Gastroesophageal sphincter (tissue), 4 donors: ENCODE measurements around the gene RRP9. TPM values are rescaled to one million over a fixed set of nuclear protein-coding genes. Genes with fewer than 3 reads are reported as not detected.

Experiments used
- ATAC-seq: fragments of 150-250 bp; one replicate; pipeline ENCODE4 v1.9.1; 2016; ENCODE audit warnings: mild to moderate bottlenecking, moderate library complexity
- H3K27ac ChIP-seq, 4 donors: fragments of 200-600 bp; sonication (generic) in 3 of 4; 1 replicate in 3 of 4; 2 replicates in 1 of 4; pipeline ENCODE4 v1.5.1; 2016 to 2019
- H3K27me3 ChIP-seq: fragments of 200-600 bp; sonication (generic); one replicate; pipeline ENCODE4 v1.5.1; 2019
- H3K36me3 ChIP-seq, 2 donors: fragments of 200-600 bp; sonication (generic); one replicate each; pipeline ENCODE4 v1.5.1; 2019; ENCODE audit warnings: control low read depth in 1 of 2
- H3K4me1 ChIP-seq, 3 donors: fragments of 200-600 bp; sonication (generic); 1 replicate in 2 of 3; 2 replicates in 1 of 3; pipeline ENCODE4 v1.5.1; 2016 to 2019; ENCODE audit warnings: control low read depth in 2 of 3
- H3K4me3 ChIP-seq, 2 donors: fragments of 200-600 bp; sonication (generic); one replicate each; pipeline ENCODE4 v1.5.1; 2019; ENCODE audit warnings: mild to moderate bottlenecking in 1 of 2, moderate library complexity in 1 of 2
- H3K9me3 ChIP-seq, 3 donors: fragments of 200-600 bp; sonication (generic); one replicate each; pipeline ENCODE4 v1.5.1; 2017 to 2019; ENCODE audit warnings: control low read depth in 2 of 3
- CTCF ChIP-seq, 4 experiments: fragments of 200-600 bp in 2 of 4; fragments of 450-650 bp in 2 of 4; sonication (generic) in 1 of 4; IDR thresholded peaks; one replicate each; pipeline ENCODE4 v1.5.1; 2017 to 2019; ENCODE audit warnings: antibody characterized with exemption in 4 of 4, mild to moderate bottlenecking in 2 of 4, moderate library complexity in 2 of 4
- EP300 ChIP-seq: sonication (generic); formaldehyde crosslinking; IDR thresholded peaks from one replicate; pipeline ENCODE4 v1.6.1; 2017; ENCODE audit warnings: antibody characterized with exemption, mild to moderate bottlenecking
- POLR2A ChIP-seq, 2 donors: fragments of 450-650 bp; IDR thresholded peaks; one replicate each; pipeline ENCODE4 v1.6.1; 2017; ENCODE audit warnings: antibody characterized with exemption in 2 of 2, mild to moderate bottlenecking in 2 of 2, moderate library complexity in 1 of 2
- POLR2AphosphoS5 ChIP-seq: sonication (generic); formaldehyde crosslinking; IDR thresholded peaks from one replicate; pipeline ENCODE4 v1.6.1; 2017; ENCODE audit warnings: antibody characterized with exemption
- WGBS, 2 donors: methylation state at CpG; one replicate each; pipeline ENCODE4 v1.1.5; 2018; ENCODE audit warnings: low coverage in 1 of 2; 5-methylcytosine and 5-hydroxymethylcytosine counted together
- total RNA-seq, 4 donors: library from RNA; depleted of rRNA; stranded (reverse); fragments of >200 nt; gene quantifications; one replicate each; pipeline ENCODE4 v1.1.0, GENCODE V29; 2016

RRP9 gene
- total RNA-seq, 4 donors from 2014 or later = 5.3 to 14.8 (median 10.9) TPM

GRCh38 chr3:51977446-51978142, 35.9 kb upstream of the RRP9 start:
- H3K4me3 ChIP-seq = no peak overlapping the region
- H3K27me3 ChIP-seq = no peaks in the 10 kb centered on the region
- H3K36me3 ChIP-seq = peaks cover 0 to 12% of the 10 kb centered on the region in 2 donors
- no peak for TF ChIP-seq CTCF (IDR thresholded peaks at IDR 0.05)
- no peak for TF ChIP-seq POLR2A (IDR thresholded peaks at IDR 0.05)
- no peak for TF ChIP-seq POLR2AphosphoS5
- TF ChIP-seq EP300 = no peak
- peak overlapping the region in 3 of 4 donors; percentile 24 to 96 (median 93) for H3K27ac ChIP-seq
- 70 to 88% methylated on average over 2 to 3 of the region's 9 CpGs for WGBS, 2 donors
- ATAC-seq = no peak
- H3K4me1 ChIP-seq = peaks cover 0 to 54% (median 22%) of the 10 kb centered on the region in 3 donors
- no peaks in the 10 kb centered on the region for H3K9me3 ChIP-seq

GRCh38 chr3:51975852-51976549, 34.3 kb upstream of the RRP9 start:
- 66% methylated on average over 13 of the region's 46 CpGs; no CpG with 5 or more reads in 1 of the 2 donors for WGBS, 2 donors
- Histone ChIP-seq H3K9me3 (no peaks in the 10 kb centered on the region), H3K27ac (peak overlapping the region in 3 of 4 donors; percentile 93 to 96 (median 93)), H3K36me3 (peaks cover 0 to 17% of the 10 kb centered on the region in 2 donors), H3K4me3 (peak overlapping the region; percentile 44 to 68), H3K4me1 (peaks cover 0 to 43% (median 15%) of the 10 kb centered on the region in 3 donors), H3K27me3 (no peaks in the 10 kb centered on the region)
- peak; percentile 19 for ATAC-seq
- TF ChIP-seq POLR2AphosphoS5 = peak; percentile 32
- TF ChIP-seq CTCF (IDR thresholded peaks at IDR 0.05) = peak in 1 of 4 experiments; percentile 17
- no peak for TF ChIP-seq EP300

- 0% methylated on average over 2 to 4 of the region's 63 CpGs for WGBS, 2 donors
- H3K36me3 ChIP-seq = peaks cover 0 to 14% of the 10 kb centered on the region in 2 donors
- H3K9me3 ChIP-seq = no peaks in the 10 kb centered on the region
- H3K27ac ChIP-seq = peak within 1 kb of the TSS; percentile 26 to 96 (median 93)
- peaks cover 0 to 41% (median 15%) of the 10 kb centered on the region in 3 donors for H3K4me1 ChIP-seq
- H3K4me3 ChIP-seq = peak within 1 kb of the TSS; percentile 68
- TF ChIP-seq CTCF (IDR thresholded peaks at IDR 0.05) (peak in 1 of 4 experiments; percentile 27), EP300 (no peak), POLR2AphosphoS5 (peak; percentile 12), POLR2A (IDR thresholded peaks at IDR 0.05) (peak; percentile 68 to 74)
- no peaks in the 10 kb centered on the region for H3K27me3 ChIP-seq
- ATAC-seq = peak; percentile 71
Observed at GRCh38 chr3:51974963-51975851, 33.5 kb upstream of the RRP9 start, which contains the start of gene ABHD14A. ABHD14A (plus strand) TSS chr3:51975064; CDS start chr3:51975136, 72 bp downstream.

- Histone ChIP-seq H3K4me3 (peak overlapping the region; percentile 68), H3K4me1 (peaks cover 0 to 43% (median 15%) of the 10 kb centered on the region in 3 donors), H3K9me3 (no peaks in the 10 kb centered on the region), H3K27ac (peak overlapping the region; percentile 26 to 96 (median 93)), H3K36me3 (peaks cover 0 to 11% of the 10 kb centered on the region in 2 donors), H3K27me3 (no peaks in the 10 kb centered on the region)
- peak; percentile 14 for ATAC-seq
- peak in 1 of 4 experiments; percentile 36 for TF ChIP-seq CTCF (IDR thresholded peaks at IDR 0.05)
- no peak for TF ChIP-seq POLR2A (IDR thresholded peaks at IDR 0.05)
- 10% methylated on average over 2 of the region's 30 CpGs; no CpG with 5 or more reads in 1 of the 2 donors for WGBS, 2 donors
Observed at GRCh38 chr3:51974277-51974962, 32.7 kb upstream of the RRP9 start.
